D341Med (cell line): ENCODE results near the gene CYP46A1.
A peak's percentile ranks its signal among the peaks of the same experiment; 100 is the strongest.

Experiments used
- DNase-seq: peaks from one replicate; pipeline ENCODE4 v3.0.0; 2012; ENCODE audit warnings: low spot score

CYP46A1 gene

GRCh38 chr14:99715266-99716000, 31.3 kb downstream of the CYP46A1 start:
- DNase-seq = peak; percentile 17

- DNase-seq = peak; percentile 8
Measured at GRCh38 chr14:99716091-99716849, 32.2 kb downstream of the CYP46A1 start.

- DNase-seq = peak; percentile 12
Measured at GRCh38 chr14:99716850-99717681, 33.0 kb downstream of the CYP46A1 start.

- DNase-seq = peak; percentile 9
Measured at GRCh38 chr14:99717682-99718013, 33.5 kb downstream of the CYP46A1 start.

- DNase-seq = peak; percentile 46
Measured at GRCh38 chr14:99718031-99718810, 34.1 kb downstream of the CYP46A1 start.

GRCh38 chr14:99718811-99719192, 34.7 kb downstream of the CYP46A1 start:
- peak; percentile 14 for DNase-seq

GRCh38 chr14:99720941-99721791, 37.1 kb downstream of the CYP46A1 start:
- no peak for DNase-seq

GRCh38 chr14:99721792-99722516, 37.9 kb downstream of the CYP46A1 start:
- peak; percentile 18 for DNase-seq

- peak; percentile 11 for DNase-seq
Measured at GRCh38 chr14:99722741-99723140, 38.6 kb downstream of the CYP46A1 start.

GRCh38 chr14:99724196-99724891, 40.2 kb downstream of the CYP46A1 start:
- DNase-seq = peak; percentile 56

- DNase-seq = peak; percentile 11
Measured at GRCh38 chr14:99724939-99725773, 41.1 kb downstream of the CYP46A1 start.

GRCh38 chr14:99725774-99726537, 41.9 kb downstream of the CYP46A1 start:
- DNase-seq = peak; percentile 26

- DNase-seq = peak; percentile 18
Measured at GRCh38 chr14:99726538-99727095, 42.5 kb downstream of the CYP46A1 start.

GRCh38 chr14:99727096-99727870, 43.2 kb downstream of the CYP46A1 start:
- no peak for DNase-seq

- DNase-seq = no peak
Measured at GRCh38 chr14:99728231-99728920, 44.3 kb downstream of the CYP46A1 start.

- DNase-seq = no peak
Measured at GRCh38 chr14:99728981-99729451, 44.9 kb downstream of the CYP46A1 start.
